ENCODE results near the gene ZNF496. TPM values are rescaled to one million over a fixed set of nuclear protein-coding genes. Genes with fewer than 3 reads are reported as not detected.

The ZNF496 gene
- total and polyA plus RNA-seq, 2 of the 4 experiments (the other 2 are of a cell fraction), result 11.7 to 16.2 TPM

- Histone ChIP-seq H2AK9ac (replicated peaks; ENCODE audit: low read depth, low read length, poor library complexity) (no peak overlapping the region), H3K14ac (replicated peaks; ENCODE audit: low read depth, low read length) (no peak overlapping the region), H2AFZ (replicated peaks; ENCODE audit: low read length, poor library complexity) (no peak overlapping the region), H4K20me1 (ENCODE audit: insufficient read depth, low read length) (peaks cover 4% of the 10 kb centered on the region; the same call in 1 of the 2 replicates), H3K4me3 (ENCODE audit: insufficient read depth, low read depth, low read length) (no peak overlapping the region), H3K27ac (ENCODE audit: insufficient read depth, low read length) (no peak overlapping the region), H2BK120ac (ENCODE audit: low read depth, low read length) (no peak overlapping the region), H3K4me1 (ENCODE audit: control insufficient read depth, insufficient read depth, low read length) (peaks cover 8% of the 10 kb centered on the region), H3K79me1 (ENCODE audit: low read depth in 1 of 2, low read length in 2 of 2) (no peaks in the 10 kb centered on the region), H4K91ac (ENCODE audit: insufficient read depth, low read depth, low read length) (no peak overlapping the region), H3K56ac (ENCODE audit: extremely low read depth, insufficient read depth, low read length) (no peak overlapping the region), H3K9me3 (ENCODE audit: control insufficient read depth, insufficient read depth, low read length) (no peaks in the 10 kb centered on the region), H4K5ac (ENCODE audit: low read depth, low read length) (no peak overlapping the region), H3K27me3 (ENCODE audit: control insufficient read depth, insufficient read depth, low read length) (no peaks in the 10 kb centered on the region), H3K23ac (ENCODE audit: low read depth, low read length) (no peak overlapping the region), H3K9ac (ENCODE audit: low read depth, low read length) (no peak overlapping the region), H2BK20ac (ENCODE audit: low read depth, low read length) (no peak overlapping the region), H4K8ac (ENCODE audit: low read depth in 2 of 2, low read length in 2 of 2) (no peak overlapping the region), H3K18ac (ENCODE audit: low read depth, low read length) (no peak overlapping the region), H3K4me2 (ENCODE audit: low read depth, low read length) (no peak overlapping the region), H3K9me1 (ENCODE audit: insufficient read depth, low read length) (peaks cover 8% of the 10 kb centered on the region; the same call in 1 of the 2 replicates), H2BK15ac (ENCODE audit: low read depth, low read length) (no peak overlapping the region), H2AK5ac (ENCODE audit: low read depth, low read length) (no peak overlapping the region), H3K4ac (ENCODE audit: low read depth, low read length) (no peak overlapping the region), H3K36me3 (ENCODE audit: control insufficient read depth, insufficient read depth, low read length) (peaks cover 48% of the 10 kb centered on the region), H2BK5ac (ENCODE audit: low read depth, low read length, poor library complexity, severe bottlenecking) (no peak overlapping the region)
- dilution Hi-C loops (cut with HindIII; ENCODE audit: low sequenced_read_pairs, unreplicated experiment), result no loop called here
- no CpG with 5 or more reads among the region's 4 CpGs for WGBS, 2 experiments (ENCODE audit: extremely low coverage in 2 of 2, insufficient read length in 1 of 2)
- intact Hi-C loops (cut with micrococcal nuclease), result loop anchor here (10.0 kb wide), 1 partner anchor 194 kb away; the partner anchor contains the start of gene ZNF669
- in situ Hi-C loops (cut with MboI; ENCODE audit: low sequenced_read_pairs), result no loop called here
- ChIA-PET CTCF (no interaction called here), POLR2A (ENCODE audit: unreplicated experiment) (no interaction called here)
- BruUV-seq (replicated peaks), result TSS peak; percentile 50
- no peak for TF ChIP-seq RCOR1 (IDR thresholded peaks at IDR 0.05; ENCODE audit: insufficient replicate concordance, low read length)
- TF ChIP-seq, protein P1, sequence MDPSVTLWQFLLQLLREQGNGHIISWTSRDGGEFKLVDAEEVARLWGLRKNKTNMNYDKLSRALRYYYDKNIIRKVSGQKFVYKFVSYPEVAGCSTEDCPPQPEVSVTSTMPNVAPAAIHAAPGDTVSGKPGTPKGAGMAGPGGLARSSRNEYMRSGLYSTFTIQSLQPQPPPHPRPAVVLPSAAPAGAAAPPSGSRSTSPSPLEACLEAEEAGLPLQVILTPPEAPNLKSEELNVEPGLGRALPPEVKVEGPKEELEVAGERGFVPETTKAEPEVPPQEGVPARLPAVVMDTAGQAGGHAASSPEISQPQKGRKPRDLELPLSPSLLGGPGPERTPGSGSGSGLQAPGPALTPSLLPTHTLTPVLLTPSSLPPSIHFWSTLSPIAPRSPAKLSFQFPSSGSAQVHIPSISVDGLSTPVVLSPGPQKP (IDR thresholded peaks at IDR 0.05; ENCODE audit: borderline replicate concordance, low read depth, low read length), result no peak
- TF ChIP-seq RFX5 (IDR thresholded peaks at IDR 0.05; ENCODE audit: low read depth, low read length), result no peak
- ATAC-seq (ENCODE audit: low read depth), result no peak
- DNase-seq, result no peak
Measured at GRCh38 chr1:247298701-247299100, 33.0 kb downstream of the ZNF496 start.
